ENCODE data around the gene ADIPOQ. TPM values are rescaled to one million over a fixed set of nuclear protein-coding genes. Genes with fewer than 3 reads are reported as not detected.

The ADIPOQ gene
- total and polyA plus RNA-seq, 2 of the 4 experiments (the other 2 are of a cell fraction): not detected

DNA sequence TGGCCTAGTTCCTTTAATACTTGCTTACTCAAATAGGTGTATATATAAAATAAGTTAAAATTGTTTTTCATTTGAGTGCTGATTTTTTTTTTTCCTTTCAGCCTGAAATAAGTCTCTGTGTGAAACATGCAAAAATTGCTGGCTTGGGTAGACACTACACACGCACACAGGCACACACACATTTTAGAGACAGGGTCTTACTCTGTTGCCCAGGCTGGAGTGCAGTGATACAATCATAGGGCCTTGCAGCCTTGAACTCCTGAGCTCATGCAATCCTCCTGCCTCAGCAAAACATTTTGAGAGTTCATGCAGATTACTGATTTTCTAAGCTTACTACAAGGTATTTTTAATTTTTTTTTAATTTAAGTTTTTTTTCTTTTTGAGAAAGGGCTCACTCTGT is 23.6 kb upstream of the ADIPOQ start:
- Histone ChIP-seq H4K8ac (ENCODE audit: low read depth in 2 of 2, low read length in 2 of 2) (no peak overlapping the region), H3K23ac (ENCODE audit: low read depth, low read length) (no peak overlapping the region), H3K4me2 (ENCODE audit: low read depth, low read length) (no peak overlapping the region), H2BK15ac (ENCODE audit: low read depth, low read length) (no peak overlapping the region), H2BK20ac (ENCODE audit: low read depth, low read length) (no peak overlapping the region), H3K27me3 (ENCODE audit: control insufficient read depth, insufficient read depth, low read length) (no peaks in the 10 kb centered on the region), H3K4ac (ENCODE audit: low read depth, low read length) (no peak overlapping the region), H3K36me3 (ENCODE audit: control insufficient read depth, insufficient read depth, low read length) (no peaks in the 10 kb centered on the region), H3K27ac (ENCODE audit: insufficient read depth, low read length) (no peak overlapping the region), H3K4me3 (ENCODE audit: insufficient read depth, low read depth, low read length) (no peak overlapping the region), H3K14ac (replicated peaks; ENCODE audit: low read depth, low read length) (no peak overlapping the region), H2AFZ (replicated peaks; ENCODE audit: low read length, poor library complexity) (no peak overlapping the region), H3K79me1 (ENCODE audit: low read depth in 1 of 2, low read length in 2 of 2) (no peaks in the 10 kb centered on the region), H3K9me1 (ENCODE audit: insufficient read depth, low read length) (no peaks in the 10 kb centered on the region), H2AK9ac (replicated peaks; ENCODE audit: low read depth, low read length, poor library complexity) (no peak overlapping the region), H2BK5ac (ENCODE audit: low read depth, low read length, poor library complexity, severe bottlenecking) (no peak overlapping the region), H2BK120ac (ENCODE audit: low read depth, low read length) (no peak overlapping the region), H4K91ac (ENCODE audit: insufficient read depth, low read depth, low read length) (no peak overlapping the region), H3K9me3 (ENCODE audit: control insufficient read depth, insufficient read depth, low read length) (no peaks in the 10 kb centered on the region), H3K9ac (ENCODE audit: low read depth, low read length) (no peak overlapping the region), H4K5ac (ENCODE audit: low read depth, low read length) (no peak overlapping the region), H3K56ac (ENCODE audit: extremely low read depth, insufficient read depth, low read length) (no peak overlapping the region), H2AK5ac (ENCODE audit: low read depth, low read length) (no peak overlapping the region), H4K20me1 (ENCODE audit: insufficient read depth, low read length) (no peaks in the 10 kb centered on the region), H3K4me1 (ENCODE audit: control insufficient read depth, insufficient read depth, low read length) (peaks cover 4% of the 10 kb centered on the region; the same call in 1 of the 2 replicates), H3K18ac (ENCODE audit: low read depth, low read length) (no peak overlapping the region)
- in situ Hi-C loops (cut with MboI; ENCODE audit: low sequenced_read_pairs): loop anchor here (25.0 kb wide), 1 partner anchor 832 kb away; no protein-coding TSS in a partner anchor
- ATAC-seq (ENCODE audit: low read depth): no peak
- DNase-seq: no peak
- TF ChIP-seq POLR2A (IDR thresholded peaks at IDR 0.05; ENCODE audit: low read depth, low read length) (no peak), RAD21 (IDR thresholded peaks at IDR 0.05; ENCODE audit: low read length) (no peak), FOS (IDR thresholded peaks at IDR 0.05; ENCODE audit: low read depth, low read length) (no peak), CEBPB (IDR thresholded peaks at IDR 0.05; ENCODE audit: low read depth, low read length) (no peak), SMC3 (IDR thresholded peaks at IDR 0.05; ENCODE audit: low read depth, low read length) (no peak), RCOR1 (IDR thresholded peaks at IDR 0.05; ENCODE audit: insufficient replicate concordance, low read length) (no peak), CHD1 (IDR thresholded peaks at IDR 0.05; ENCODE audit: low read depth, low read length) (no peak), MXI1 (IDR thresholded peaks at IDR 0.05; ENCODE audit: borderline replicate concordance, low read depth, low read length) (no peak), BHLHE40 (IDR thresholded peaks at IDR 0.05; ENCODE audit: low read depth, low read length) (no peak), MAZ (IDR thresholded peaks at IDR 0.05; ENCODE audit: borderline replicate concordance, low read depth, low read length) (no peak), NFE2L2 (IDR thresholded peaks at IDR 0.05; ENCODE audit: low read depth, low read length) (no peak), RFX5 (IDR thresholded peaks at IDR 0.05; ENCODE audit: low read depth, low read length) (no peak), MAFK (IDR thresholded peaks at IDR 0.05; ENCODE audit: low read depth, low read length) (no peak)
- TF ChIP-seq, protein P1, sequence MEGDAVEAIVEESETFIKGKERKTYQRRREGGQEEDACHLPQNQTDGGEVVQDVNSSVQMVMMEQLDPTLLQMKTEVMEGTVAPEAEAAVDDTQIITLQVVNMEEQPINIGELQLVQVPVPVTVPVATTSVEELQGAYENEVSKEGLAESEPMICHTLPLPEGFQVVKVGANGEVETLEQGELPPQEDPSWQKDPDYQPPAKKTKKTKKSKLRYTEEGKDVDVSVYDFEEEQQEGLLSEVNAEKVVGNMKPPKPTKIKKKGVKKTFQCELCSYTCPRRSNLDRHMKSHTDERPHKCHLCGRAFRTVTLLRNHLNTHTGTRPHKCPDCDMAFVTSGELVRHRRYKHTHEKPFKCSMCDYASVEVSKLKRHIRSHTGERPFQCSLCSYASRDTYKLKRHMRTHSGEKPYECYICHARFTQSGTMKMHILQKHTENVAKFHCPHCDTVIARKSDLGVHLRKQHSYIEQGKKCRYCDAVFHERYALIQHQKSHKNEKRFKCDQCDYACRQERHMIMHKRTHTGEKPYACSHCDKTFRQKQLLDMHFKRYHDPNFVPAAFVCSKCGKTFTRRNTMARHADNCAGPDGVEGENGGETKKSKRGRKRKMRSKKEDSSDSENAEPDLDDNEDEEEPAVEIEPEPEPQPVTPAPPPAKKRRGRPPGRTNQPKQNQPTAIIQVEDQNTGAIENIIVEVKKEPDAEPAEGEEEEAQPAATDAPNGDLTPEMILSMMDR (conservative IDR thresholded peaks at IDR 0.05; ENCODE audit: low read depth, low read length): no peak
- TF ChIP-seq, protein P2, sequence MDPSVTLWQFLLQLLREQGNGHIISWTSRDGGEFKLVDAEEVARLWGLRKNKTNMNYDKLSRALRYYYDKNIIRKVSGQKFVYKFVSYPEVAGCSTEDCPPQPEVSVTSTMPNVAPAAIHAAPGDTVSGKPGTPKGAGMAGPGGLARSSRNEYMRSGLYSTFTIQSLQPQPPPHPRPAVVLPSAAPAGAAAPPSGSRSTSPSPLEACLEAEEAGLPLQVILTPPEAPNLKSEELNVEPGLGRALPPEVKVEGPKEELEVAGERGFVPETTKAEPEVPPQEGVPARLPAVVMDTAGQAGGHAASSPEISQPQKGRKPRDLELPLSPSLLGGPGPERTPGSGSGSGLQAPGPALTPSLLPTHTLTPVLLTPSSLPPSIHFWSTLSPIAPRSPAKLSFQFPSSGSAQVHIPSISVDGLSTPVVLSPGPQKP (IDR thresholded peaks at IDR 0.05; ENCODE audit: borderline replicate concordance, low read depth, low read length): no peak
- TF ChIP-seq, protein P3, sequence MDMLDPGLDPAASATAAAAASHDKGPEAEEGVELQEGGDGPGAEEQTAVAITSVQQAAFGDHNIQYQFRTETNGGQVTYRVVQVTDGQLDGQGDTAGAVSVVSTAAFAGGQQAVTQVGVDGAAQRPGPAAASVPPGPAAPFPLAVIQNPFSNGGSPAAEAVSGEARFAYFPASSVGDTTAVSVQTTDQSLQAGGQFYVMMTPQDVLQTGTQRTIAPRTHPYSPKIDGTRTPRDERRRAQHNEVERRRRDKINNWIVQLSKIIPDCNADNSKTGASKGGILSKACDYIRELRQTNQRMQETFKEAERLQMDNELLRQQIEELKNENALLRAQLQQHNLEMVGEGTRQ (IDR thresholded peaks at IDR 0.05; ENCODE audit: low read depth, low read length): no peak
- WGBS, 2 experiments (ENCODE audit: extremely low coverage in 2 of 2, insufficient read length in 1 of 2): no CpG with 5 or more reads among the region's 1 CpG
- dilution Hi-C loops (cut with HindIII; ENCODE audit: low sequenced_read_pairs, unreplicated experiment): no loop called here
- intact Hi-C loops (cut with micrococcal nuclease): loop anchor here (10.0 kb wide), 1 partner anchor 534 kb away; no protein-coding TSS in a partner anchor
- BruUV-seq (replicated peaks): no TSS peak
- POLR2A ChIA-PET (ENCODE audit: unreplicated experiment): no interaction called here
- CTCF ChIA-PET: interaction anchor here (1.1 kb wide), 1 partner anchor 204 kb away, joined by 3 read pairs; no protein-coding TSS in a partner anchor
